ENCODE measurements around the gene CDC42.

DNA sequence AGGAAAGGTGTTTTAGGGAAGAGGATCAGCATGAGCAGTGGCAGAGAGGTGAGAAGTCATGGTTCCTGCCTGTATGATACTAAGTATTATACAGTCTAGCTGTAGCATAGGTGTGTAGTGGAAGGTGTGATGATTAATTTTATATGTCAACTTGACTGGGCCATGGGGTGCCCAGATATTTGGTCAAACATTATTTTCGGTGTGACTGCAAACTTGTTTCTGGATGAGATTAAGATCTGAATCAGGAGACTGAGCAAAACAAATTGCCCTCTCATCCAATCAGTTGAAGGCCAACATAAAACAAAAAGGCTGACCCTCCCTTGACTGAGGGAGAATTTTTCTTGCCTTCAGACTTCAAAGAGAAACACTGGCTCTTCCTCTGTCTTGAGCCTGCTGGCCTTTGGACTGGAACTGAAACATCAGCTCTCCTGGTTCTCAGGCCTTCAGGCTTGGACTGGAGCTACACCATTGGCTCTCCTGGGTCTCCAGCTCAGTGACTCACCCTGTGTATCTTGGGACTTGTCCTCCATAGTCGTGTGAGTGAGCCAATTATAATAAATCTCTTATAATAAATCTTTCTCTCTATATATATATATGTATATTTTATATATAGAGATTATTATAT lies 6.8 kb upstream of the CDC42 start:
- TF ChIP-seq RCOR1 (IDR thresholded peaks at IDR 0.05; ENCODE audit: insufficient replicate concordance, low read length) (no peak), RFX5 (IDR thresholded peaks at IDR 0.05; ENCODE audit: low read depth, low read length) (no peak), POLR2A (IDR thresholded peaks at IDR 0.05; ENCODE audit: low read depth, low read length) (no peak), MAFK (IDR thresholded peaks at IDR 0.05; ENCODE audit: low read depth, low read length) (no peak)

Data from IMR-90 (cell line).